Ammon's horn (tissue), 1 donor: ENCODE measurements around the gene REM1.
"Not testable (repeated sequence)": the region's sequence is repeated elsewhere in the genome, so short reads cannot be mapped to it uniquely, and the experiment has no call there.

Experiments
- DNase-seq: peaks from one replicate; pipeline ENCODE4 v3.0.0-alpha.2; 2016; ENCODE audit warnings: low spot score

Gene REM1

GRCh38 chr20:31485450-31486339, 10.6 kb downstream of the REM1 start:
- DNase-seq, result no peak

GRCh38 chr20:31488115-31488514, 13.0 kb downstream of the REM1 start:
- no peak for DNase-seq

- no peak for DNase-seq
Observed at GRCh38 chr20:31489152-31489551, 14.1 kb downstream of the REM1 start.

- no peak for DNase-seq
Observed at GRCh38 chr20:31490752-31491151, 15.7 kb downstream of the REM1 start.

- DNase-seq, result no peak
Observed at GRCh38 chr20:31494131-31494530, 19.0 kb downstream of the REM1 start.

GRCh38 chr20:31496761-31497295, 21.7 kb downstream of the REM1 start:
- no peak for DNase-seq

GRCh38 chr20:31497838-31498540, 22.9 kb downstream of the REM1 start:
- no peak for DNase-seq

- no peak for DNase-seq
Observed at GRCh38 chr20:31500527-31500926, 25.4 kb downstream of the REM1 start.

- DNase-seq, result peak; percentile 87
Observed at GRCh38 chr20:31502884-31503673, 28.0 kb downstream of the REM1 start.

GRCh38 chr20:31505903-31506302, 30.8 kb downstream of the REM1 start:
- DNase-seq, result no peak

- DNase-seq, result no peak
Observed at GRCh38 chr20:31508517-31509244, 33.6 kb downstream of the REM1 start.

GRCh38 chr20:31514154-31515071, 39.3 kb downstream of the REM1 start, which contains the start of gene HM13:
Gene HM13 (plus strand): TSS chr20:31514442. CDS start chr20:31514552, 110 bp downstream.
- peak; percentile 96 for DNase-seq

GRCh38 chr20:31515072-31515774, 40.1 kb downstream of the REM1 start:
- DNase-seq, result no peak

GRCh38 chr20:31515775-31516107, 40.7 kb downstream of the REM1 start:
- no peak for DNase-seq

- no peak for DNase-seq
Observed at GRCh38 chr20:31516166-31516565, 41.1 kb downstream of the REM1 start.

- no peak for DNase-seq
Observed at GRCh38 chr20:31516651-31517050, 41.6 kb downstream of the REM1 start.

- no peak for DNase-seq
Observed at GRCh38 chr20:31517373-31517772, 42.3 kb downstream of the REM1 start.

GRCh38 chr20:31521267-31521666, 46.2 kb downstream of the REM1 start:
- DNase-seq, result not testable (repeated sequence)

GRCh38 chr20:31522731-31523130, 47.6 kb downstream of the REM1 start:
- no peak for DNase-seq
